Testis (tissue), 2 donors: Measurements from ENCODE around the gene PKNOX2.

Source experiments
- POLR2A ChIP-seq: fragments of 450-650 bp; IDR thresholded peaks from one replicate; pipeline ENCODE4 v1.6.1; 2017; ENCODE audit warnings: antibody characterized with exemption, mild to moderate bottlenecking, moderate library complexity
- TF ChIP-seq, protein P1 (sequence below), 3 experiments: fragments of 450-650 bp in 2 of 3; fragments of 200-600 bp in 1 of 3; sonication (generic) in 1 of 3; IDR thresholded peaks; one replicate each; pipeline ENCODE4 v1.5.1; 2016 to 2019; ENCODE audit warnings: antibody characterized with exemption in 3 of 3, mild to moderate bottlenecking in 2 of 3, moderate library complexity in 1 of 3

DNA sequence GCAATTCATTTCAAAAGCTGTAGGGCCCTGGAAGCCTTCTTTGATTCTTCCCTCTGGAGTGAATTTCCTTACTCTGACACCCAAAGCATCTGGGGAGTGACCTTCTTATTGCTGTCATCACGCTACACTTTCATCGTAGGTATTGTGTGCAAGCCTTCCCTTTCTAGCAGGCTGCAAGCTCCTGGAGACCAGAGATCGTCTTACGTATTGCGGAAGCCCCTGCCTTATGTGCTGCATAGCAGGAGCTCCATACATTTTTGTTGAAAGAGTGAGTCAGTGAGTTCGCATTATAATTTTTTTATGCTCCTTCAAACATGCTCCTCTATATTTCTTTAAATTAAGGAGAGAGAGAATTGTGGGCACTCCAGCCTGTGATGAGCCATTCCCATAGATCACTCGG is 32.0 kb upstream of the PKNOX2 start:
- TF ChIP-seq, protein P1, sequence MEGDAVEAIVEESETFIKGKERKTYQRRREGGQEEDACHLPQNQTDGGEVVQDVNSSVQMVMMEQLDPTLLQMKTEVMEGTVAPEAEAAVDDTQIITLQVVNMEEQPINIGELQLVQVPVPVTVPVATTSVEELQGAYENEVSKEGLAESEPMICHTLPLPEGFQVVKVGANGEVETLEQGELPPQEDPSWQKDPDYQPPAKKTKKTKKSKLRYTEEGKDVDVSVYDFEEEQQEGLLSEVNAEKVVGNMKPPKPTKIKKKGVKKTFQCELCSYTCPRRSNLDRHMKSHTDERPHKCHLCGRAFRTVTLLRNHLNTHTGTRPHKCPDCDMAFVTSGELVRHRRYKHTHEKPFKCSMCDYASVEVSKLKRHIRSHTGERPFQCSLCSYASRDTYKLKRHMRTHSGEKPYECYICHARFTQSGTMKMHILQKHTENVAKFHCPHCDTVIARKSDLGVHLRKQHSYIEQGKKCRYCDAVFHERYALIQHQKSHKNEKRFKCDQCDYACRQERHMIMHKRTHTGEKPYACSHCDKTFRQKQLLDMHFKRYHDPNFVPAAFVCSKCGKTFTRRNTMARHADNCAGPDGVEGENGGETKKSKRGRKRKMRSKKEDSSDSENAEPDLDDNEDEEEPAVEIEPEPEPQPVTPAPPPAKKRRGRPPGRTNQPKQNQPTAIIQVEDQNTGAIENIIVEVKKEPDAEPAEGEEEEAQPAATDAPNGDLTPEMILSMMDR (IDR thresholded peaks at IDR 0.05) = no peak
- no peak for TF ChIP-seq POLR2A
